ENCODE data around the gene RASSF5.

Gene RASSF5

DNA sequence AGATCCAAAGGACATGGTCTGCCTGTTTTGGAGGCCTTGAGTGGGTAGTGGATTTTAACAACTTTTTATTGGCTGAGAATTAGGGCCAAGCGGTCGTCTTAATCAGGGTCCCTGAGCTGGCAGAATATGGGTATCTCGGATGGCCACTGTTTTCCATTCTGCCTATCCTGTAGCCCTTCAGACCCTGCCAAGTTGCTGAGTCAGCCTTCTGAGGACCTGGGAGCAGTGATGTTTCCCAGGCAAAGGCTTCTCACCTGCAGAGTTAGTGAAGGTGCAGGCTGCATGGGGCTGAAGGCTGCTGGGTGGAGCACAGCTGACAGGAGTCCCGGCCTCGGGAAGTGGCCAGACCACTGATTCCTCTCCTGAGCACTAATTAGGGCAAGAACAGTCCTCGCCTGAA is 11.4 kb downstream of the RASSF5 start:
- no peak for DNase-seq

DNA sequence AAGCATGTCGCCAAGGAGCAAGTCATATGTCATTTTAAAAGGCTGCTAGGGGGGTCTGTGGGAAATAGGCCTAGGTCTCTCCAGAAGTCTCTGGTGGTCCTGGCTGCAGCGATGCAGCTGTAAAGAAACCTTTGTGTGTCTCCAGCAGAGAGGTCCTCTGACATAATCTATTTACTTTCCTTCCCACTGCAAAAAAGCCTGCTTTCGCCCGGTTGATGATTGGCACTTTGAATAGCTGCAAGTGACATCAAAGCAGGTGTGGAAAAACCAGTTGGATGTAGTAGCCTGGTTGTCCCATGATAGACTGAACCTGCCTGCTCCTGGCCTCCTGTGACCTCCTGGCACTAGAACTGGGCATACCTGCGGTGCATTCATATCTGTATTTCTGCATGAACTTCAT is 13.8 kb downstream of the RASSF5 start:
- peak; percentile 73 for DNase-seq

DNA sequence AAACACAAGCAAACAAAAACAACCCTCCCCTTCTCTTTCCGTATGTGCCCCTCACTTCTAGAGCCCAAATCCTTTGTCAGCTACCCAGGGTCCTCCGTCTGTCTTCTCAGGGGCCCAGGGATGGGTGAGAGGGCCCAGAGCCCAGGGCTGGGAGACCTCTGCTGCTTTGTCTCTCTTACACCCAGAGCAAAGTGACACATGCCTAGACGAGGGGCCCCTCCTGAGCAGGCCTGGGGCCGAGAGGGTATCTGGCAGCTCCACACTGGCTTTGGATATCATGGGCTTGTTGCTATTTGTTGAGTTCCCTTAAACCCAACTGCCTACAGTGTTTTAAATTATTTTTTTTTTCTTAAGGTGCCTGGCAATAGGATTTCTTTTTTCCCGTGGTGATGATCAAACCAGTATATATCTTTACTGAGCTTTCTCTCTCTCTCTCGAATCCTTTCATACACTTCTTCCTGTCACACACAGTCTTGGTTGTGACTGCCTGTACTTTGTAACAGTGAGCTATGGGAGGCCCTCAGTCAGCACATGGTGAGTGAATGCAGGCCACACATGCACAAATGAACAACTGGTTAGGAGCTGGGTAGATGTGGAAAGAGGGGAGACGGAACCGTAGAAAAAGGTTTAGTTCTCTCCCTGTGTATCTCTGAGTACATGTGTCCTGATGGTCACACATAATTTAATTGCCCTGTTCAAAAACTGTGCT is 14.5 kb downstream of the RASSF5 start:
- no peak for DNase-seq

DNA sequence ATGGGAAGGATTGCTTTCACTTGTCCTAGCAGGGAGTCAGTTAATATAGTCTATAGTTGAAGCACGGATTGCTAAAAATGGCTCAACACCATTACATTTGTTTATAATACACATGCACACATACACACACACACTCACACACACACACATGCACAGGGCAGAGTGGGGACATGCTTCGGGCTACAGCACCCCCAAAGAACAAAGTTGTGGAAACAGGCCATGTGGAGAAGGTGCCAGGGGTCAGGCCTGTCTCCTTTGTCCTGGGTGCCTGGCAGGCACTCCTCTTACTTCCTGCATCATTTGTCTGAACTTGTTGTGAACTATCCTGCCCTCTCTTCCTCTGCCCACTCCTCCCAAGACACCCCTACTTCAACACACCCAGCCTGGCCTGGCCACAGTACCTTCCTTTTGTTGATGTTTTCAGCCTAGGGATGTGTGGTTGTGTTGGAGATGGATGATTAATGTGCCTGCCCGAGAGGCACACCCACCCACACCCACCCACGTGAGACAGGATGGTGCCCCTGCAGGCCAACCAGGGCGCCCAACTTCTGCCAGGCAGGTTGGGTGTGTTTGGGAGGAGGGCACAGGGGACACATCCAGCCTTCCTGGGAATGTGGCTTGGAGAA is 17.5 kb downstream of the RASSF5 start:
- no peak for DNase-seq

DNA sequence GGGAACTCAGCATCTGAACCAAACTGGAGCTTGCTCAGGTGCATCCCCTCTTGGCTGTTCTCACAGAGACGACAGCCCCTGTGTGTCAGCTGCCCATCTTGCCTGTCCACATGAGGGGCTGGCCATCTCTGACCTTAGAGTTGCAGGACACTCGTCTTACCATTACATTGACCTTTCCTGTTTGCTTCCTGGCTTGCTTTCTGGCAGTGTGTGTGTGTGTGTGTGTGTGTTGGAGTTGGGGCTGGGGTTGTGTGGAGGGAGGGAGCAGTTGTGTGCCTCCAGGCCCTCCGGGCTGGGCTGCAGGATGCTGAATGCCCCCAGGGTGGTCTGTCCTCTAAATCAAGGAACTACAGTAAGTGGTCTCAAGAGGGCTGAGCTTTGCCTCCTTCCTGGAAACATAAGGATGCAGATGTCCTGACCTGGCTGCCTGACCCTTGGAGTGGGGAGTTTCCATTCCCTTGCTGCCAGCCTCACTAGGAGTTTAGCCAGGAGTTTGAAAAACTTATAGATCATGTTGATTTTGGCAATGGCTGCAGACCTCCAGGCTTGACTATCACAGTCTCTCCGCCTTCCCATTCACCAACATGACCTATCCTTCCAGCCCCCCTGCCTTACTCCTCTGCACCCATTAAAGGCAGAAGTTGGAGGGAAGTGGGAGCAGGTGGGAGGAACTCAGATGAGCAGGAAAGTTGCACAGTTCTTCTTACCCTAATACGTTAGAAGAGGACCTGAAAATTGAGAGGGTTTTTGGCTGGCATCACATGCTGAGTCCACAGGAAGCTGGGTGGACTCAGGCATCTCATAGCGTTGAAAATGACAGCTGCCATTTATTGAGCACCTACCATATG is 19.0 kb downstream of the RASSF5 start:
- no peak for DNase-seq

DNA sequence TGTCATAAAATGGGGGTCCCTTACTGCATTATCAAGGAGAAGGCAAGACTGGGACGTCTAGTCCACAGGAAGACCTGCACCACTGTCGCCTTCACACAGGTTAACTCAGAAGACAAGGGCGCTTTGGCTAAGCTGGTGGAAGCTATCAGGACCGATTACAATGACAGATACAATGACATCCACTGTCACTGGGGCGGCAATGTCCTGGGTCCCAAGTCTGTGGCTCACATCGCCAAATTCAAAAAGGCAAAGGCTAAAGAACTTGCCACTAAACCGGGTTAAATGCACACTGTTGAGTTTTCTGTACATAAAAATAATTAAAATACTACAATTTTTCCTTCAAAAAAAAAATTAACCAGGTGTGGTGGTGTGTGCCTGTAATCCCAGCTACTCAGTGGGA is 22.1 kb downstream of the RASSF5 start:
- DNase-seq: no peak

DNA sequence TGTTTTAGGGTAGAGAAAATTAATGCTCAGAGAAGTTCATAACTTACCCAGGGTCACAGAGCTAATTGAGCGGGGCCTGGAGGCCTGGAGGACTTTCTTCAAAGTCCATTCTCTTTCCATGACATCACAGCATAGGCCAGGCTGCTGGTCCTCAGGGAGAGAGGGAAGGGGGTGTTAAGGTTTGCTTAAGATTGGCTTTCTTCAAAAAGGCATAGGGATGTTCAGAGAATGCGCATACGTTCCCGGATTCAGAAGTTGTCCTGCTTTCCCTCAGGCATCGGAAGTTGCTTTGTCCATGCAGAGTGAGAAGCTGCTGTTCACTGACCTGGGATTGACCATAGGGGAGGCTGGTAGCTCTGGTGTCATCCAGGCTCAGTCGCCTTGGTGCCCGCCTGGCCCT is 25.0 kb downstream of the RASSF5 start:
- no peak for DNase-seq

DNA sequence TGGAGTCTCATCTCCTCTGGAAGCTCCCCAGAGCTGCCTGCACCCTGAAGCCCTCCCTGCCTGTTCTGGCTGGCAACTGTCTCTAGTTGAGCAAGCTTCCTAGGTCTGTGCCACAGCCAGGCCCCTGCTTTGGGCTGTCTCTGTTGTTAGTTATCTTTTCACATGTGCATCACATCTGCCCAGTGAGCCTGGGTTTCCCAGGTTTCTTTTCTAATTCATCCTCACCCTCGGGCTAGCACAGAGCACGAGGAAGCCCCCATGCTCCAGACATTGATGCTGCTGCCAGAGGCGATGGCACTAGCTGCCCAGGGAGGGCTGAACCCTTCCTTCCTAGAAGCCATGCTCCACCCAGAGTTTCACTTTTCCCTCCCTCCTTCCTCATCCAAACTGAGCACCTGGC is 27.2 kb downstream of the RASSF5 start:
- DNase-seq: no peak

DNA sequence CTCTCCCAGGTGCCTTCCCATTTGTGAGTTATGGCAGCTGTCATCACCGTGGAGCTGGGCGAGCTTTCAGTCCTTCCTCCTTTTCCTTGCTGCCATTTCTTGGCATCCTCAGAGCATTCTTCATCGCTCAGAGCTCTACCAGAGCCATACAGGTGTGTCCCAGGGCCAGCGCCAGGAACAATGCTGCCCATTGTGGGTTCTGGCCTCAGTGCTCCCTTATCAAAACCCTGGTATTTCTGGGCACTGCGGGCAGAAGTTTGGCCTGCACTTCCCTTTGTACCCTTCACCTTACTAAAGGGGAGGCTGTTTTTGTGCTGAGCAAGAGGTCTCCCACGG is 28.5 kb downstream of the RASSF5 start:
- DNase-seq: no peak

DNA sequence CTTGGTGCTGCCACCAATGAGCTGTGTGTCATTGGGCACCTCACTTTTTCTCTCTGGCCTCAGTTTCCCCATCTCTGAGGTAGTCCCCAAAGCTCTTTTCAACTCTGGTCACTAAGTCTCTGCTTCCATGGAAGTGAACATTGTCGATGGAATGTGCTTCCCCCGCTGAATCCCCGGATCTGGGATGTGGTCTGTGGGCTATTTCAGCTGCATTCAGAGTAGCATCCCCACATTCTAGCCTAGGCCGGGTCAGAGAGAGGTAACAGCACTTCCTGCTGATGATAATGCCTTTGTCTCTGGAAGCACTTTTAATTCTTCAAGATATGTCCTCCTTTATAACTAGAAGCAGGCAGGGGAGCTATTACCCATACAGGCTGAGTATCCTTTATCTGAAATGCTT is 29.8 kb downstream of the RASSF5 start:
- DNase-seq: no peak

DNA sequence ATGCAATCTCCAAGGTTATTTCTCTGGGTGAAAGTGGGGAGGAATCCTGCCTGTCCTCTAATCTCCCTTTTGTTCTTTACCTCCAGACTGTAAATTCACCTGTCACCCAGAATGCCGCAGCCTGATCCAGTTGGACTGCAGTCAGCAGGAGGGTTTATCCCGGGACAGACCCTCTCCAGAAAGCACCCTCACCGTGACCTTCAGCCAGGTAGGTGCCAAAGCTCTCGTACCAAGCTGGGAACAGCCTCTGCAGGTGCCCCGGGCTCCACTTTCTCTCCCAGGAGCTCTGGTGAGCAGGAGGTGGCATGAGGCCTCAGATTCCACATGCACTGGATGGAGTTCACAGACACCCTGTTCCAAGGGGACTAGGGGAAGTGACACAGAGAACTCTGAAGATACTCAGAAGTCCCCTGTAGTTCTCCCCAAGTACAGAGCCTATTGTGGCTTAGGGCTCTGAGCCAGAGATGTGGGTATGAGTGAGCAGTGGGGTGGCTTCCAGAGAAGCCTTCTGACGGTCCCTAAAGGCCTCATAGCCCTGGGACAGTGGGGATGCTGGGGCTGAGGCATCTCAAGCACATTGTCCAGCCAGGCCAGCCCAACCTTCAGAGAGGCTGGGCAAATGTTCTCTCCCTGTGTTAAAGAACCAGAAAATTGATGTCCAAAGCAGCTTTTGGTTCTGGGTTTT is 30.9 kb downstream of the RASSF5 start:
- DNase-seq: no peak

DNA sequence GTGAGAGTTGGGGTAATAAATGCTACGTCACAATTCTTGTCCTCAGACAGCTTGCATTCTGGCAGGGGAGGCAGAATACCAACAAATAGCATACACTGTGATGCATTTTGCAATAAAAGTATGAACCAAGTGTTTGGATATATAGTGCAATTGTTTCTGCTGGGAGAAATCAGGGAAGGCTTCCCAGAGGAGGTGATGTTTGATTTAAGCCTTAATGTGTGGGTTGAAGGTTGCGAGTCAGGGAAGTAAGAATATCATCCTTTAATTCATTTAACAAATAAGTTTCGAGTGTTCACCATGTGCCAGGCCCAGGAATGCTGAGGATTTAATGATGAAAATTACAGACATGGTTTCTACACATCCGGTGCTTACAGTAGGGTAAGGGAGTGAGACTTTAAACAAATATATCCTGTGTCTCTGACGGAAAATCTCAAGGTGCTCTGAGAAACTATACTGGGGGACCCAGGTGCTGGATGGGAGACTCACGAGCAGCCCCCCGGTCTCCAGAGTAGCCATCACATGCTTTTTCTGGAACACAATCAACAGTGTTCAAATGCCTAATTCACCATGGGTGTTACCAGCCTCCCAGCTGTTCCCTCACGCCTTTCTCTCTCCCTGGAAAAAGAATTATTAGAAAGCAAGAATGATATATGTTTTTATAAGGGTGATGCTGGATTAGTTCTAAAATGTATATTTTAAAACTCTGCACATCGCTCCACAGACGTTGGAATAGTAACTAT is 31.7 kb downstream of the RASSF5 start:
- no peak for DNase-seq

DNA sequence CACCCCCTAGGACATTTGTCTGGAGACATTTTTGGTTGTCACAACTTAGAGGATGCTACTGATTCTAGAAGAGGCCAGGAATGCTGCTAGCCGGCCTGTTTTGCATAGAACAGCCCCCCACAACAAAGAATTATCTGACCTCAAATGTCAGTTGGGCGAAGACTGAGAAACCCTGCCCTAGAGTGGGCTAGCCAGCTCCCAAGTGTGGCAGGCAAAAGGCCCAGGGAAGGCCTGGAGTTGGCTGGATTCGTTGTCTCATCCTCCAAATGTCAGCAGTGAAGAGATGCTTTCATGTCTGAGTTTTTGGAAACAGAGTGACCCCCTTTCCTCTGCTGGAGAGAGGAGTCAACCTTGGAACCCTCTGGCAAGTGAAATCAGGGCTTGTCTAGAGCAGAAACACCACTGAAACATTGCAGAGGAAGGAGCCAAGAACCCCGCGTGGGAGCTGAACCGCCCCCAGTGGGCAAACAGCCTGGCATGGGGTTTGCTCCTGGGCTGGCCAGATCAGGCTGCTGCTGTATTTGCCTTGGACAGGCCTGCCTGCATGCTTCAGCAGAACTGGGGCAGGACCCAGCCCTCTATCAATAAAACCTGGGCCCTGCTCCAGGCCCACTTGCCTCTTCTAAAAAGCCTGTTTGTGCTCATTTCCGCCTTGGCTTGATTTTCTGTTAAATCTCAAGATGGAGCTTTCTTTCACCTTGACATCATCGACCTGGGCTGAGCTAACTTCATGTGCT is 32.9 kb downstream of the RASSF5 start:
- DNase-seq: peak; percentile 91

DNA sequence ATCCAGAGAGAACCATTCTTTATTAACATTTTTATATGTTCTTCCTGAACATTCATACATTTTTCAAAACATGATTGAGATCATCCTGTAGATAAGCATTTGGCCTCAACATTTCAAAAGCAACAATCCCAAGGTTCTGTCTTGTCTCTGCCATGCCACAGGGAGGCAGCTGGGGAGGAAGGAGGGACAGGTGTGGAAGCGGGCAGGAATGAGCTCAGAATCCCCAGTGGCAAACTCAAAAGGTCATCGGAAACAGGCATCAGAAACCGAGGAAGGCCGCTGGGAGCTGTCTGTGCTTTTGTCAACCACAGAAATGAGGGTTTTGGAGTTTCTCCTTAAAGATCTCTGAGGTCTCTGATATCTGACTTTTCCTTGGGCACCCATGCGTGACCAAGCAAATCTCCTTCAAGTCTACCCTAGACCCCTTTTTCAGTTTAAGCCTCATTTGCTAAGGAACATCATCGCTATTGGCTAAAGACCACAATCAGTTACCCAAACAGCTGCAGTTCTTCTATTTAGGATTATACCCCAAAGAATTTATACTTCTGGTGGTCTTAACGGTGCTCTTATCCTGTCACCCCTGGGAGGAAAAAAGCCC is 34.0 kb downstream of the RASSF5 start:
- DNase-seq: no peak

DNA sequence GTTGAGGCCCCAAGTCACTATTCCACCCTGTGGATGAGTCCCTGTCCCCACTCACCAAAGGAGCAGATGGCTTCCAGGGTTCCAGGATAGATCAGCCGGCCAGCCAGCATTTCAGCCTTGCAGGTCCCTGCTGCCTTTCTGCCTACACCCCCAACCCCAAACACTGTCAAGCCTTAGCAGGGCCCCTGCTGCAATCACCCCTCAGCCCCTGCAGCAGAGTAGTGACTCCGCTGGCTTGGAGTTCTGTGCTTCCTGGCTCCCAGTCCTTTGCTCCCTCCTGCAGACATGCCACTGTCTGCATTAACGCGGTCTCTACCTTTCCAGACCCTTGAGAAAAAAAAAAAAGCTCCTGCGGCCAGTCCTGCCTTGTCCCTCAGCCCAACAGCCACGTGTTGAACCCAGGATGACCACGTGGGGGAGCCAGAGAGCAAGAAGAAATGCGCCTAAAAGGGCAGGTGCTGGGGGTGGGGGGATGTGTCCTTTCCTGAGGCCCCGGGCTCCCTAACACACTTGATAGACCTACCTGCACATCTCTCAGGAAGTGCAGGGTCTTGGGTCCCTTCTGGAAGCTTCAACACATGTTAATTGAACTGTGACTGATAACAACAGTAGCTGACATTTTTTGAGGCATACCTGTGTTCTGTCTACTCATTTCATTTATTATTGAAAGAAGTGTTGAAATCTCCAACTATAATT is 37.4 kb downstream of the RASSF5 start:
- peak; percentile 45 for DNase-seq

DNA sequence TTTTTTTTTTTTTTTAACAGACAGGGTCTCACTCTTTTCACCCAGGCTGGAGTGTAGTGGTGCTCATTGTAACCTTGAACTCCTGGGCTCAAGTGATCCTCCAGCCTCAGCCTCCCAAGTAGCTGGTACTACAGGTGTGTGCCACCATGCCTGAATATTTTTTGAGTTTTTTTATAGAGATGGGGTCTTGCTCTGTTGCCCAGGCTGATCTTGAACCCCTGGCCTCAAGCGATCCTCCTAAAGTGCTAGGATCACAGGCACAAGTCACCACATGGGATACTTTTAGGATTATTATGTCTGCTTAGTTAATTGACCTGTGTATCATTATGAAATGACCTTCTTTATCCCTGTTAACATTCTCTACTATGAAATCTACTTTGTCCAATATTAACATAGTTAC is 38.0 kb downstream of the RASSF5 start:
- DNase-seq: no peak

DNA sequence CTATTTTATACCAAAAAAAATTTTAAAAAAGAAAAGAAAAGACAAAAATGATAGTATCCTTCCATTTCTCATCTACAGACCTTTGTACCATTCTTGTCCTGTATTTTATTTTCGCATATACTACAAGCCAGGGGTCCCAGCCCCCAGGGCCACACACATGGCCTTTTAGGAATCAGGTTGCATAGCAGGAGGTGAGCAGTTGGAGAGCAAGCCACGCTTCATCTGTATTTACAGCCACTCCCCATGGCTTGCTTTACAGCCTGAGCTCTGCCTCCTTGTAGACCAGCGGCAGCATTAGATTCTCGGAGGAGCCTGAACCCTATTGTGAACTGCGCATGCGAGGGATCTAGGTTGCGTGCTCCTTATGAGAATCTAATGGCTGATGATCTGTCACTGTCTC is 39.8 kb downstream of the RASSF5 start:
- DNase-seq: no peak

DNA sequence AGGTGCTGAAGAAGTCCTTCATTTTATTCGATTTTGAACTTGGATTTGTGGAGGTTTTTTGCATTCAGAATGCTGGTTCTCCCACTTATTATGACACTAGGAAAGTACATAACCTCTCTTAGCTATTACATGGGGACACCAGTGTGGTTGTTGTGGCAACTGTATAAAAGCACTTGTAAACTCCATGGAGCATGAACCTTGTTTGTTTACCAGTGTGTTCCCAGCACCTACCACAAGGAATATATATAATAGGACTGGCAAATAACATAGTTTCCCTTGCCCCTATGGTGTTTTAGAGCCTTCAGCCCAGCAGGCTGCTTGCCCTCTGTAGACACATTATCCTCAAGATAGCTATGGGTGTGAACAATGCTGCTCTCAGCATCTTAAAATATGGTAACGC is 43.1 kb downstream of the RASSF5 start:
- DNase-seq: peak; percentile 87

DNA sequence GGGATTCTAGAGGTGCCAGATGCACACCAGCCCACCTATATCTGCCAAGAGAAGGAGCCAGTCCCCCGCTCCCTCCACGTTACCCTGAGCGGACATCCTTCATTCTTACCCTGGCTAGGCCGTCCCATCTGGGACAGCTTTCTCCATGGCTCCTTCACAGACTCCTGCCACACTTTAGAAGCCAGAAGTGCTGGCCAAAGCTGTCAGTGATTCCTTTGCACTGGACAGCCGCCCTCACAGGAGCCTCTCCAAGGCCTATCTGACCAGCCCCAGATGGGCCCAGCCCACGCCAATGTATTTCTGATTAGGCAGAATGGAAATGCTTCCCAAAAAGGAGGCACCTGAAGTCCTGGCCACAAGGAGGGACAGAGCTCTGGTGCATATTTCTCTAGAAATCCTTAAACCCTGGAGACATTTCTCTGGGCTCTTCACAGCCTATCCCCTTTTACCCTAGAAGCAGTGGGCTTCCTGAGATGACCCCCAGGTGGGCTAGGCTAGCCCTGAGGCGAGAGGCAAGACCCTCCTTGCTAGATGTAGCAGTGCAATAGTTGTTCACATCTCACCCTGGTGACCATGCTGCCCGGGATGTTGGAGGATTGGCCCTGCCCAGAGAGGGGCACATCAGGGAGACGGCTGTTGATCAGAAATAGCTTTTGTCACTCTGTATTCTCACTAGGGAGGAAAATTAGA is 44.1 kb downstream of the RASSF5 start:
- DNase-seq: no peak

DNA sequence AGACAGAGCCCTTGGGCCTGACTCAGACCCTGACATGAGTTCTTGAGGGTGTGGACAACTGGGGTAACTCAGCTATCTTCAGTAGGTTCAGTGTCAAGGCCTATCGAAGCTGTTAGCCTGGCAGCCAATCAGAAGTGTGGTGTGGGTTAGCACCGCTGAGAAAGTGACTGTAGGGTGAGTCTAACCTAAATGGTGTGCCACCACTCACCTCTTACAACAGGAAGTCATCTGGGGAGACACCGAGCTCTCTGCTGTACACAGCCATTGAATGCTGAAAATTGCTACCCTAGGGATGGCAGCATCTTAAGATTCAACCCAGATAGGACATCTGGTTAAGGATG is 44.6 kb downstream of the RASSF5 start:
- no peak for DNase-seq

DNA sequence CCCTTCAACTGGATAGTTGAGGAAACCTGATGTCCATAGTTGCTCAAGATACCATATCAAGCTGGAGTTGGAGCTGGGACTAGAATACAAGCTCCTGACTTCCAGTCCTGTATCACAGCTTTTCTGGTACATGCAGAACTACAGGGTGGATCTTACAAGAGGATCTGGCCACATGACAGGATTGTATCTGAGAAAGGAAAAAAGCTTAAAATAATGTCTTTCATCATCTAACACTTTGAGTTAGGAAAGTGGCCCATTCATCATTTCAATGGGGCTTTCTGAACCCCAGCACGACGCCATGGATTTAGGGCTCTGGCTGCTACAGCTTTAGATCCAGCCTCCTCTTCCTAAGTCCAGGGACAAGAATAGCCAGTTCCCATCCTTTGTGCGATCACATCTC is 46.9 kb downstream of the RASSF5 start:
- DNase-seq: no peak

All from NCI-H2029 (cell line).